Activated B cell treated with CpG ODN at 0.5 μM for 24 hours (primary cell): Measurements from ENCODE around the gene ZSWIM4. TPM values are rescaled to one million over a fixed set of nuclear protein-coding genes. Genes with fewer than 3 reads are reported as not detected.

Source experiments
- ATAC-seq: fragments of 200-7000 bp; cut with Tn5 transposase; one replicate; pipeline ENCODE4 v1.10.0; 2021; ENCODE audit warnings: low read depth, mild to moderate bottlenecking, moderate library complexity
- CTCF ChIA-PET: fragments of 350-600 bp; sonication (Branson Sonifier 250); formaldehyde crosslinking; loops from one replicate; lab custom pipeline; 2021; ENCODE audit warnings: antibody characterized with exemption; lab: Charles Lee
- POLR2A ChIA-PET: fragments of 350-600 bp; sonication (Branson Sonifier 250); formaldehyde crosslinking; loops from one replicate; lab custom pipeline; 2021; ENCODE audit warnings: antibody characterized with exemption; lab: Charles Lee
- DNase-seq: peaks from one replicate; pipeline ENCODE4 v3.0.0; 2022
- H3K27ac Mint-ChIP-seq: one replicate; pipeline ENCODE4 v1.8.0; 2020; ENCODE audit warnings: mixed read lengths
- H3K27me3 Mint-ChIP-seq: one replicate; pipeline ENCODE4 v1.8.0; 2021; ENCODE audit warnings: mixed read lengths
- H3K36me3 Mint-ChIP-seq: one replicate; pipeline ENCODE4 v1.8.0; 2021; ENCODE audit warnings: low read depth, mixed read lengths
- H3K4me1 Mint-ChIP-seq: one replicate; pipeline ENCODE4 v1.8.0; 2021; ENCODE audit warnings: mixed read lengths
- H3K4me3 Mint-ChIP-seq: one replicate; pipeline ENCODE4 v1.8.0; 2020; ENCODE audit warnings: mild to moderate bottlenecking, mixed read lengths
- H3K9me3 Mint-ChIP-seq: one replicate; pipeline ENCODE4 v1.8.0; 2020; ENCODE audit warnings: mixed read lengths
- CTCF ChIP-seq: fragments of 200-600 bp; IDR thresholded peaks from one replicate; pipeline ENCODE4 v1.8.0; 2022; ENCODE audit warnings: antibody characterized with exemption, mild to moderate bottlenecking
- intact Hi-C: fragments of 100-400 bp; cut with micrococcal nuclease; formaldehyde crosslinking; loops from one replicate; pipeline ENCODE4 v1.15.1; 2024
- total RNA-seq: library from RNA; stranded (reverse); gene quantifications from 2 replicates; pipeline ENCODE4 v1.2.3, GENCODE V29; 2022

Gene ZSWIM4
- total RNA-seq, 1 donor from 2014 or later = 11.2 TPM

GRCh38 chr19:13797870-13798269 lies 2.6 kb downstream of the ZSWIM4 start:
- ChIA-PET POLR2A (interaction anchor here (0.6 to 2.0 kb wide), 6 partner anchors 10 to 64 kb away, joined by 3 to 11 read pairs (median 5); no protein-coding TSS in a partner anchor), CTCF (interaction anchor here (0.6 to 2.1 kb wide), 3 partner anchors 33 to 166 kb away, joined by 3 to 9 read pairs (median 3); partner anchors contain the start of gene MRI1)
- Mint-ChIP-seq H3K4me1 (peaks cover 27% of the 10 kb centered on the region), H3K9me3 (no peaks in the 10 kb centered on the region), H3K27ac (no peak overlapping the region), H3K36me3 (no peaks in the 10 kb centered on the region), H3K4me3 (no peak overlapping the region), H3K27me3 (no peaks in the 10 kb centered on the region)
- DNase-seq = no peak
- TF ChIP-seq CTCF = no peak
- intact Hi-C loops = loop anchor here (5.0 to 10.0 kb wide), 2 partner anchors 317 to 339 kb away; partner anchors contain the start of genes ASF1B and PRKACA
- ATAC-seq = no peak

- H3K27me3 Mint-ChIP-seq = no peaks in the 10 kb centered on the region
- ATAC-seq (no peak), DNase-seq (no peak)
- intact Hi-C loops = loop anchor here (5.0 to 10.0 kb wide), 2 partner anchors 315 to 338 kb away; partner anchors contain the start of genes ASF1B and PRKACA
- TF ChIP-seq CTCF = no peak
- ChIA-PET POLR2A (interaction anchor here (1.6 kb wide), 1 partner anchor 12 kb away, joined by 3 read pairs; no protein-coding TSS in a partner anchor), CTCF (no interaction called here)
- no peaks in the 10 kb centered on the region for H3K36me3 Mint-ChIP-seq
- H3K4me3 Mint-ChIP-seq = no peak overlapping the region
- no peak overlapping the region for H3K27ac Mint-ChIP-seq
- no peaks in the 10 kb centered on the region for H3K9me3 Mint-ChIP-seq
- H3K4me1 Mint-ChIP-seq = peaks cover 18% of the 10 kb centered on the region
These were observed 4.4 kb downstream of the ZSWIM4 start for GRCh38 chr19:13799669-13800068.

- intact Hi-C loops = no loop called here
- Mint-ChIP-seq H3K4me1 (no peaks in the 10 kb centered on the region), H3K27ac (no peak overlapping the region), H3K4me3 (no peak overlapping the region), H3K27me3 (no peaks in the 10 kb centered on the region), H3K9me3 (no peaks in the 10 kb centered on the region), H3K36me3 (peaks cover 7% of the 10 kb centered on the region)
- DNase-seq (no peak), ATAC-seq (no peak)
- ChIA-PET POLR2A (no interaction called here), CTCF (no interaction called here)
- no peak for TF ChIP-seq CTCF
These were observed 7.8 kb downstream of the ZSWIM4 start for GRCh38 chr19:13803038-13803437.

- no peak for TF ChIP-seq CTCF
- Mint-ChIP-seq H3K9me3 (no peaks in the 10 kb centered on the region), H3K27me3 (no peaks in the 10 kb centered on the region), H3K4me3 (no peak overlapping the region), H3K4me1 (no peaks in the 10 kb centered on the region), H3K27ac (no peak overlapping the region), H3K36me3 (peaks cover 16% of the 10 kb centered on the region)
- ChIA-PET POLR2A (interaction anchor here (0.6 to 1.1 kb wide), 4 partner anchors 11 to 889 kb away, joined by 3 to 8 read pairs (median 4); no protein-coding TSS in a partner anchor), CTCF (interaction anchor here (1.1 kb wide), 2 partner anchors 16 to 57 kb away, joined by 3 read pairs; no protein-coding TSS in a partner anchor)
- intact Hi-C loops = no loop called here
- ATAC-seq (no peak), DNase-seq (no peak)
These were observed 9.8 kb downstream of the ZSWIM4 start for GRCh38 chr19:13804830-13805683.

- ChIA-PET CTCF (interaction anchor here (1.1 kb wide), 1 partner anchor 55 kb away, joined by 3 read pairs; no protein-coding TSS in a partner anchor), POLR2A (no interaction called here)
- Mint-ChIP-seq H3K36me3 (peaks cover 16% of the 10 kb centered on the region), H3K27ac (no peak overlapping the region), H3K4me1 (no peaks in the 10 kb centered on the region), H3K9me3 (no peaks in the 10 kb centered on the region), H3K27me3 (no peaks in the 10 kb centered on the region), H3K4me3 (no peak overlapping the region)
- ATAC-seq (no peak), DNase-seq (no peak)
- intact Hi-C loops = no loop called here
- no peak for TF ChIP-seq CTCF
These were observed 11.5 kb downstream of the ZSWIM4 start for GRCh38 chr19:13806728-13807127.
